SJCRH30 (cell line): ENCODE data around the gene DNAJC7. TPM values are rescaled to one million over a fixed set of nuclear protein-coding genes. Genes with fewer than 3 reads are reported as not detected.

Experiments used
- total RNA-seq: library from RNA; depleted of rRNA; stranded (reverse); fragments of >200 nt; shearing (Covaris generic); gene quantifications from 2 replicates; pipeline ENCODE4 v1.2.3, GENCODE V29; 2014; rRNA removed

The DNAJC7 gene
- total RNA-seq, 1 experiment from 2014 or later: 103 TPM

Other genes with a start within 250 kb of the DNAJC7 start
- gene JUP, start 230.7 kb downstream of the DNAJC7 start, total RNA-seq: 1.2 and 1.7 TPM in 2 replicates
- 15.7 and 16.9 TPM in 2 replicates for gene P3H4, start 205.5 kb downstream of the DNAJC7 start, total RNA-seq
- 61.4 and 72.2 TPM in 2 replicates for gene FKBP10, start 204.4 kb downstream of the DNAJC7 start, total RNA-seq
- 115 and 120 TPM in 2 replicates for gene NT5C3B, start 181.2 kb downstream of the DNAJC7 start, total RNA-seq
- gene KLHL10, start 179.6 kb downstream of the DNAJC7 start, total RNA-seq: not detected in 2 replicates
- 22.4 and 23.8 TPM in 2 replicates for gene KLHL11, start 152.0 kb downstream of the DNAJC7 start, total RNA-seq
- gene ACLY, start 98.5 kb downstream of the DNAJC7 start, total RNA-seq: 137 and 141 TPM in 2 replicates
- gene ODAD4, start 86.8 kb downstream of the DNAJC7 start, total RNA-seq: 0.15 and 0.24 TPM in 2 replicates
- 101 and 105 TPM in 2 replicates for gene CNP, start 50.6 kb downstream of the DNAJC7 start, total RNA-seq
- gene NKIRAS2, start 2.7 kb upstream of the DNAJC7 start, total RNA-seq: 80.3 and 81.6 TPM in 2 replicates
- 0.18 and 0.49 TPM in 2 replicates for gene C17orf113, start 33.2 kb upstream of the DNAJC7 start, total RNA-seq
- gene ZNF385C, start 81.0 kb upstream of the DNAJC7 start, total RNA-seq: 1.3 and 1.5 TPM in 2 replicates
- gene DHX58, start 95.3 kb upstream of the DNAJC7 start, total RNA-seq: 0.12 TPM in 1 of 2 replicates, not detected in the other
- gene KAT2A, start 103.9 kb upstream of the DNAJC7 start, total RNA-seq: 23.5 and 27.2 TPM in 2 replicates
- 0.28 and 0.32 TPM in 2 replicates for gene HSPB9, start 105.4 kb upstream of the DNAJC7 start, total RNA-seq
- 90.2 and 91.1 TPM in 2 replicates for gene RAB5C, start 137.6 kb upstream of the DNAJC7 start, total RNA-seq
- 0.04 TPM in 1 of 2 replicates, not detected in the other for gene KCNH4, start 163.7 kb upstream of the DNAJC7 start, total RNA-seq
- gene HCRT, start 168.0 kb upstream of the DNAJC7 start, total RNA-seq: 1.0 TPM in 1 of 2 replicates, not detected in the other
- gene GHDC, start 177.1 kb upstream of the DNAJC7 start, total RNA-seq: 6.7 and 9.9 TPM in 2 replicates